SJSA1 (cell line): ENCODE data around the gene TOR2A. TPM values are rescaled to one million over a fixed set of nuclear protein-coding genes. Genes with fewer than 3 reads are reported as not detected.

Experiments used
- DNase-seq, 2 experiments: peaks; one replicate each; pipeline ENCODE4 v3.0.0-alpha.2; 2015 to 2020; ENCODE audit warnings: low spot score in 2 of 2, low read depth in 1 of 2
- H3K27ac ChIP-seq: fragments of 250-450 bp; sonication (Bioruptor Pico); 2 replicates; pipeline ENCODE4 v1.5.1; 2020; ENCODE audit warnings: mild to moderate bottlenecking, moderate library complexity
- H3K27me3 ChIP-seq: fragments of 250-450 bp; sonication (Bioruptor Pico); replicated peaks from 2 replicates; pipeline ENCODE4 v1.5.1; 2020; ENCODE audit warnings: mild to moderate bottlenecking, moderate library complexity
- H3K36me3 ChIP-seq: fragments of 250-450 bp; sonication (Bioruptor Pico); 2 replicates; pipeline ENCODE4 v1.5.1; 2020; ENCODE audit warnings: mild to moderate bottlenecking
- H3K4me1 ChIP-seq: fragments of 250-450 bp; sonication (Bioruptor Pico); replicated peaks from 2 replicates; pipeline ENCODE4 v1.6.1; 2021; ENCODE audit warnings: mild to moderate bottlenecking
- H3K4me3 ChIP-seq: fragments of 250-450 bp; sonication (Bioruptor Pico); 2 replicates; pipeline ENCODE4 v1.5.1; 2020; ENCODE audit warnings: mild to moderate bottlenecking
- H3K9me3 ChIP-seq: fragments of 250-450 bp; sonication (Bioruptor Pico); replicated peaks from 2 replicates; pipeline ENCODE4 v1.5.1; 2020; ENCODE audit warnings: mild to moderate bottlenecking
- total RNA-seq: library from RNA; depleted of rRNA; stranded (reverse); fragments of >200 nt; shearing (Covaris generic); gene quantifications from 2 replicates; pipeline ENCODE4 v1.2.3, GENCODE V29; 2014; rRNA removed

Gene TOR2A
- total RNA-seq, 1 experiment from 2014 or later = 11.4 TPM

DNA sequence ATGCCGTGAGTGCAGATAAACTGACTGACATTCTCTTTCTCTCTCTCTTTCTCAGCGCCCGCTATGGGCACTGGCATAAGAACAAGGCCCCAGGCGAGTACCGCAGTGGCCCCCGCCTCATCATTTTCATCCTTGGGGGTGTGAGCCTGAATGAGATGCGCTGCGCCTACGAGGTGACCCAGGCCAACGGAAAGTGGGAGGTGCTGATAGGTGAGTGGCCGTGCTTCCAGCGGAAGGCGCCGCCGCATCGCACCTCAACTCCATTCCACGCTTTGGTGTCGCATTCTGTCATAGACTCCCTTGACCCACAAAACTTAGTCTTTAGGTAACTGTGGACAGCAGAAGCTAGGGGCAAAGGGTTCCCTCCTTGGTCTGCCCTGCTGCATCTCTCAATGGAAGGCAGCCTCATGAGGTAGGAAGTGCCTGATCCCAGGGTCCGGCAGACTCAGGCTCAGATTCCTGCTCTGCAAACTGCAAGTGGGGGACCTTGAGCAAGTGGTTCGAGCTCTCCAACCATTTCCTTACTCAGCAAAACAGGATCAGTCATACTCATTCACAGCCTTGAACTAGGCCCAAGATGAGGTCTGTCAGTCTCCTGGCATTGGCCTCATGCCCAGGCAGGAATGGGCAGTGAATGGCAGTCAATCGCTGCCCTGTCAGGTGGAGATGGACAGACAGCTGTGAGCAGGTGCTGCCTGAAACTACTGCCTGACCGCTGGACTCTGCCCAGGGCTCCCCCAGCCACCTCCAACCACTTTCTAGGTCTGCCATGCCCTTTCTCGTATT, 52.5 kb downstream of the TOR2A start:
- no peak overlapping the region for H3K27ac ChIP-seq
- peaks cover 70% of the 10 kb centered on the region for H3K36me3 ChIP-seq
- H3K27me3 ChIP-seq = no peaks in the 10 kb centered on the region
- H3K4me1 ChIP-seq = peaks cover 11% of the 10 kb centered on the region
- DNase-seq = no peak
- no peaks in the 10 kb centered on the region for H3K9me3 ChIP-seq
- H3K4me3 ChIP-seq = no peak overlapping the region

Other genes starting within 250 kb of the TOR2A start
- 18.4 and 72.6 TPM in 2 replicates for gene STXBP1, start 123.0 kb downstream of the TOR2A start, total RNA-seq
- 0.11 TPM in 1 of 2 replicates, not detected in the other for gene CFAP157, start 28.3 kb downstream of the TOR2A start, total RNA-seq
- 10.4 and 17.5 TPM in 2 replicates for gene PTRH1, start 19.6 kb downstream of the TOR2A start, total RNA-seq
- not detected in 2 replicates for gene TTC16, start 19.2 kb downstream of the TOR2A start, total RNA-seq
- not detected in 2 replicates for gene SH2D3C, start 43.4 kb upstream of the TOR2A start, total RNA-seq
- gene CDK9, start 50.7 kb upstream of the TOR2A start, total RNA-seq = 16.8 and 21.4 TPM in 2 replicates
- gene FPGS, start 67.6 kb upstream of the TOR2A start, total RNA-seq = 49.0 and 70.0 TPM in 2 replicates
- gene ENG, start 119.4 kb upstream of the TOR2A start, total RNA-seq = 6.8 and 8.7 TPM in 2 replicates
- gene AK1, start 142.4 kb upstream of the TOR2A start, total RNA-seq = 32.6 and 32.7 TPM in 2 replicates
- gene ST6GALNAC6, start 164.3 kb upstream of the TOR2A start, total RNA-seq = 37.0 and 42.9 TPM in 2 replicates
- 26.5 and 43.5 TPM in 2 replicates for gene ST6GALNAC4, start 181.7 kb upstream of the TOR2A start, total RNA-seq
- 1.6 and 18.4 TPM in 2 replicates for gene PIP5KL1, start 195.5 kb upstream of the TOR2A start, total RNA-seq
- gene DPM2, start 202.6 kb upstream of the TOR2A start, total RNA-seq = 20.4 and 24.5 TPM in 2 replicates
- gene EEIG1, start 245.7 kb upstream of the TOR2A start, total RNA-seq = 3.5 and 4.6 TPM in 2 replicates